AG10803 (cell line): ENCODE results near the gene TRIM49.
"Not testable (repeated sequence)": the region's sequence is repeated elsewhere in the genome, so short reads cannot be mapped to it uniquely, and the experiment has no call there.

Experiments
- DNase-seq: peaks from one replicate; pipeline ENCODE4 v3.0.0; 2010; ENCODE audit warnings: low read depth
- H3K4me3 ChIP-seq: 2 replicates; pipeline ENCODE4 v1.5.1; 2011; ENCODE audit warnings: mild to moderate bottlenecking, low read length, control low read depth

The TRIM49 gene, protein sequence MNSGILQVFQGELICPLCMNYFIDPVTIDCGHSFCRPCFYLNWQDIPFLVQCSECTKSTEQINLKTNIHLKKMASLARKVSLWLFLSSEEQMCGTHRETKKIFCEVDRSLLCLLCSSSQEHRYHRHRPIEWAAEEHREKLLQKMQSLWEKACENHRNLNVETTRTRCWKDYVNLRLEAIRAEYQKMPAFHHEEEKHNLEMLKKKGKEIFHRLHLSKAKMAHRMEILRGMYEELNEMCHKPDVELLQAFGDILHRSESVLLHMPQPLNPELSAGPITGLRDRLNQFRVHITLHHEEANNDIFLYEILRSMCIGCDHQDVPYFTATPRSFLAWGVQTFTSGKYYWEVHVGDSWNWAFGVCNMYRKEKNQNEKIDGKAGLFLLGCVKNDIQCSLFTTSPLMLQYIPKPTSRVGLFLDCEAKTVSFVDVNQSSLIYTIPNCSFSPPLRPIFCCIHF

DNA sequence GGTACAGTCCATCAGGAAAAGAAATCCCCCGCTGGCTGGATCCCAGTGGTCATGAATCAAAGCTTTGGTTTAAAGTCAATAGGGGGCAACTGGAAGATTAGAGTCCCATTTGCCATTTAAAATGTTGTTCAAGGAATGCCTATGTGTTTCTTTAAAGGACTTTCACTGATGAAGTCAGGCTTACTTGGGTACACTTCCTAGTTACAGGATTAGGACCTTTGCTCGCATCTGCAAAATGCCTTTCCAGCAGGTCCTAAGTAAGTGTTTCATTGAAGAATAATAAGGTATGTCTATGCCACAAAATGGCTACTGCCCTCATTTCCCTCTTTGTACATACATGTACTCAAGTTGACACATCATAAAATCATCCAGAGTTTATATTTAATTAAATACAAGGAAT is at the start of gene TRIM49:
TRIM49 (minus strand) TSS at position 101 of the 400 bp plus-strand sequence. CDS start 4,106 bp downstream, outside the sequence.
- not testable (repeated sequence) for H3K4me3 ChIP-seq, DNase-seq

DNA sequence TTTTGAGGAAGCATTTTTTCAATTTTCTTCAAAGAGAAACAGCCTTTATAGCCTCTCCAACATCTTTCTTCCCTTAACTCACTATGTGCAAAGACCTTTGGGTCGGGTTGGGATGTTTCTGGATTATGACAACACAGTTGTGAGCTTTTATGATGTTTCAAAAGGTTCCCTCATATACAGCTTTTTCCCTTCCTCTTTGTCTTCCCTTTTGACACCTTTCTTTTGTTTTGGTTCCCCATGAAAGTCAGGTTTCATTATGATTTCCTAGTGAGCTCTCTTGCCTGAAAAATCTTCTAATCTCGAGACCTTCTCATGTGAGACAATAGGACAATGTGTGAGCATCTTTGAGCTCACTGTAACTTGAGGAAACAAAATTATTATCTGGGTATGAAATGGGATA is 18.3 kb upstream of the TRIM49 start:
- DNase-seq, H3K4me3 ChIP-seq: not testable (repeated sequence)

DNA sequence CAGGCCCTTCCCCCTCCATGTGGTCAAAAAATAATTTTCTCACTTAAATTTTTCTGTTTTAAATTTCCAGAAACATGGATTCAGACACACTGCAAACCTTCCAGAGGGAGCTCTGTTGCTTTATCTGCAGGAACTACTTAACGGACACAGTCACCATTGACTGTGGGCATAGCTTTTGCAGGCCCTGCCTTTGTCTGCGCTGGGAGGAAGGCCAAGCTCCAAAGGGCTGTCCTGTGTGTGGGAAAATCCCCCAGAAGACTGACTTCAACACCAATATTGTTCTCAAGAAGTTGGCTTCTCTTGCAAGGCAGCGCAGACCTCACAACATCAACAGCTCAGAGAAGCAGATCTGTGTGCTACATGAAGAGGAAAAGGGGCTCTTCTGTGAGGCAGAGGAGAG is 11.6 kb upstream of the TRIM49 start:
- H3K4me3 ChIP-seq, DNase-seq: not testable (repeated sequence)

DNA sequence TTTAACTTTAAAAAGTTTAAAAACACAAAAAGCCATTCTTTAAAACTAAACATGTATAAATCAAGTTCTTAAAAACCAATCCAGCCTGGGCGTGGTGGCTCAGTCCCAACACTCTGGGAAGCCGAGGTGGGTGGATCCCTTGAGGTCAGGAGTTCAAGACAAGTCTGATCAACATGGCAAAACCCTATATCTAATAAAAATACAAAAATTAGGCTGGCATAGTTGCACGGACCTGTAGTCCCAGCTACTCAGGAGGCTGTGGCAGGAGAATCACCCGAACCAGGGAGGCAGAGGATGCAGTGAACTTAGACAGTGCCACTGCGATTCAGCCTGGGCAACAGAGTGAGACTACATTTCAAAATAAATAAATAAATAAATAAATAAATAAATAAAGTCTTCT is 5.2 kb upstream of the TRIM49 start:
- not testable (repeated sequence) for DNase-seq, H3K4me3 ChIP-seq

DNA sequence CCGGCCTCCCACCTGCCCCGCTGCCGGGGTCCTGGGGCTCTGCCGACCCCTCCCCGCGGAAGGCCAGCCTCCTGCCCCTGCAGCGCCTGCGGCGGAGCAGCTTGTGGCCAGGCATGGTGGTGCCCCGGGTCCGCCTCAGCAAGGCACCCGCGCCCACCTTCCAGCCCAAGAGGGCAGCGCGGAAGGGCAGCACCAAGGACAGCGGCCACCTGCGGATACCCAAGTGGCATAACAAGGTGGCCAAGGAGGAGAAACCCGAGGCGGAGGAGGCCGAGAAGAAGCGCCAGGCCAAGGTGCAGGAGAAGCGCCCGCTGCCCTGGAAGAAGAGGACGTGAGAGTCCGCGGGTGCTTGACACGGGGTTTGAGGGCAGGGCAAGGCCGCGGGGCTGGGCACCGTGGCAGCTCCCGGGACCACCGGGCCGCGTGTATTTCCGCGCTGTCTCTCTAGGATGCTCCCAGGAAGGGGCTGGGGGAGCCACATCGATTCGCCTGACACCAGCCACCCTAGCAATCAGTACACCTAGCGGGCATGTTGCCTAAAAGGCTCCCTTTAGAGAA is 20.8 kb downstream of the TRIM49 start:
- DNase-seq, H3K4me3 ChIP-seq: not testable (repeated sequence)

DNA sequence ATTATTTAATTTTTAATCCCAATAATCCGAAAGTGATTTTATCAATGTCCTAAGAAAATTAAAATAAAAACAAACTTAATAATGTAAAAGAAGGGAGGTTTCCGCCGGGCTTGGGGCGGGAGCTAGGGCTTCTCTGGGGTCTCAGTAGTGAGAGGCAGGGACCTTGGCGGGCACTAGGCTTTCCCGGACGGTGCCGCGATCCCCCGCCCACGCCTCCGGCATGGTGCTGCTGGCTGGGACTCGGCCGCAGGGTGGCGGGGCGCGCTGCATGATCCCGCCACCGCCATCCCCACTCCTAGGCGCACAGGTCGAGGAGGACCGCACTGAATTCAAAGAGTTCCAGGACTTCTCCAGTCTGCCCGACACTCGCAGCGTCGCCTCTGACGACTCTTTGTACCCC is 22.6 kb downstream of the TRIM49 start:
- H3K4me3 ChIP-seq, DNase-seq: not testable (repeated sequence)

DNA sequence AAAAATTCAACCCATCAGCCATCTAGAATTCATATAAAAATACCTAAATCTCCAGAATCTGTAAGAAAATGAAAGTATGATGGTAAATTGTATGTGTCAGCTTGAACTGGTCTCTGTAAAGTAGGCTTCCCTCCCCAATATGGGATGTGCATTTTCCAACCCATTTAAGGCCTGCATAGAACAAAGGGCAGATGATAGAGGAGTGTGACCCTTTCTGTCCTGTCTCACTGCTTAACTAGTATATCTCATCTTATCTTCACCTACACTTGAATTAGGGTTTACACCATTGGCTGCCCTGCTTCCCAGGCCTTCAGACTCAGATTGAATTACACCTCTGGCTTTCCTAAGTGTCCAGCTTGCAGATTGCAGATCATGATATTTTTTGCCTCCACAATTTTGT is 57.6 kb downstream of the TRIM49 start:
- not testable (repeated sequence) for DNase-seq, H3K4me3 ChIP-seq
